K562 (cell line): ENCODE data around the gene ARL5C. TPM values are rescaled to one million over a fixed set of nuclear protein-coding genes. Genes with fewer than 3 reads are reported as not detected.
A peak's percentile ranks its signal among the peaks of the same experiment; 100 is the strongest.

Source experiments
- ARID2 ChIP-seq: fragments of 450-650 bp; IDR thresholded peaks from 2 replicates; pipeline ENCODE4 v1.6.1; 2017; ENCODE audit warnings: antibody characterized with exemption, mild to moderate bottlenecking
- BRCA1 ChIP-seq, 2 experiments: fragments of 450-650 bp in 1 of 2; sonication (generic) in 1 of 2; formaldehyde crosslinking in 1 of 2; IDR thresholded peaks; 2 replicates each; pipeline versions ENCODE4 v1.5.0 to v1.6.1; 2017 to 2020; ENCODE audit warnings: mild to moderate bottlenecking in 1 of 2, missing genetic modification reagents in 1 of 2
- BRD4 ChIP-seq: fragments of 200-600 bp; sonication (generic); IDR thresholded peaks from 2 replicates; pipeline ENCODE4 v1.6.1; 2017; ENCODE audit warnings: inconsistent platforms
- CBX1 ChIP-seq: sonication (generic); IDR thresholded peaks from 2 replicates; pipeline ENCODE4 v1.6.1; 2016; ENCODE audit warnings: antibody characterized with exemption, low read depth, mild to moderate bottlenecking
- ETS2 ChIP-seq: IDR thresholded peaks from 2 replicates; pipeline ENCODE4 v1.6.1; 2016; ENCODE audit warnings: borderline replicate concordance, missing genetic modification characterization, mild to moderate bottlenecking, moderate library complexity, missing compliant biosample characterization; ENCODE audit not compliant: poor library complexity, severe bottlenecking
- MYNN ChIP-seq, 2 experiments: sonication (generic); formaldehyde crosslinking in 1 of 2; IDR thresholded peaks; 2 replicates each; pipeline versions ENCODE4 v1.5.0 to v1.6.1; 2016 to 2020; ENCODE audit warnings: antibody characterized with exemption in 1 of 2, missing genetic modification reagents in 1 of 2
- NELFE ChIP-seq: IDR thresholded peaks from 2 replicates; pipeline ENCODE4 v1.6.1; 2011; ENCODE audit warnings: mild to moderate bottlenecking; ENCODE audit not compliant: insufficient read depth, insufficient read length
- PBX2 ChIP-seq, 2 experiments: IDR thresholded peaks in 1 of 2; conservative IDR thresholded peaks in 1 of 2; 2 replicates each; pipeline ENCODE4 v1.6.1; 2016; ENCODE audit warnings: low read depth in 2 of 2, mild to moderate bottlenecking in 1 of 2, missing compliant biosample characterization in 1 of 2, missing genetic modification characterization in 1 of 2, moderate library complexity in 1 of 2
- POLR2B ChIP-seq: fragments of 450-650 bp; IDR thresholded peaks from 2 replicates; pipeline ENCODE4 v1.6.1; 2018; ENCODE audit warnings: low read depth; ENCODE audit not compliant: partially characterized antibody
- PRMT5 ChIP-seq: sonication (generic); formaldehyde crosslinking; IDR thresholded peaks from 2 replicates; pipeline ENCODE4 v1.5.0; 2020; ENCODE audit warnings: missing genetic modification reagents
- RBM39 ChIP-seq: fragments of 200-400 bp; formaldehyde crosslinking; optimal IDR thresholded peaks from 2 replicates; pipeline ENCODE3; 2018; ENCODE audit warnings: low read depth, low read length
- RNF219 ChIP-seq: fragments of 250-450 bp; sonication (Bioruptor Pico); IDR thresholded peaks from 2 replicates; pipeline ENCODE4 v1.5.0; 2022; ENCODE audit warnings: mild to moderate bottlenecking
- STAG1 ChIP-seq: sonication (generic); formaldehyde crosslinking; IDR thresholded peaks from 2 replicates; pipeline ENCODE4 v1.5.0; 2020; ENCODE audit warnings: missing genetic modification reagents, borderline replicate concordance
- TAF15 ChIP-seq: fragments of 200-400 bp; formaldehyde crosslinking; IDR thresholded peaks from 2 replicates; pipeline ENCODE4 v1.6.1; 2017; ENCODE audit warnings: mild to moderate bottlenecking, low read depth, low read length, moderate library complexity
- U2AF1 ChIP-seq: fragments of 200-400 bp; formaldehyde crosslinking; optimal IDR thresholded peaks from 2 replicates; pipeline ENCODE3; 2017; ENCODE audit warnings: mild to moderate bottlenecking, low read depth, low read length, moderate library complexity
- WHSC1 ChIP-seq: IDR thresholded peaks from one replicate; pipeline ENCODE4 v1.6.1; 2012; ENCODE audit warnings: low read length, control low read depth, inconsistent platforms
- ZFP1 ChIP-seq: fragments of 450-650 bp; formaldehyde crosslinking; IDR thresholded peaks from 2 replicates; pipeline ENCODE4 v1.4.0; 2020; ENCODE audit warnings: mild to moderate bottlenecking, mixed read lengths
- ZNF224 ChIP-seq: sonication (generic); formaldehyde crosslinking; IDR thresholded peaks from 2 replicates; pipeline ENCODE4 v1.8.0; 2022; ENCODE audit warnings: mild to moderate bottlenecking, missing genetic modification reagents
- ZNF347 ChIP-seq: fragments of 450-650 bp; formaldehyde crosslinking; IDR thresholded peaks from 2 replicates; pipeline ENCODE4 v1.4.0; 2020; ENCODE audit warnings: low read depth, mild to moderate bottlenecking, moderate library complexity
- ZNF766 ChIP-seq: fragments of 200-800 bp; sonication (Bioruptor generic); conservative IDR thresholded peaks from 2 replicates; pipeline ENCODE4 v1.6.1; 2016; ENCODE audit warnings: missing genetic modification characterization, missing compliant biosample characterization
- polyA plus RNA-seq, 8 experiments: library from polyadenylated mRNA; depleted of rRNA in 4 of 8; stranded (reverse) in 5 of 8; unstranded in 3 of 8; fragments of >200 nt; fragmentation: Nextera tagmentation in 2 of 8; fragmentation: Illumina TruSeq in 1 of 8; extraction: Ambion mirVana in 2 of 8; extraction: Trizol in 1 of 8; gene quantifications; 2 replicates each; pipeline versions ENCODE4 v1.2.1 to v1.2.3, GENCODE V29; 2011 to 2014; ENCODE audit warnings: inconsistent platforms in 1 of 8, missing spikeins in 1 of 8
- total RNA-seq, 7 experiments: library from RNA; depleted of rRNA in 6 of 7; stranded (reverse); fragments of >200 nt in 6 of 7; fragmentation: Illumina TruSeq in 2 of 7; extraction: Trizol in 2 of 7; gene quantifications; 2 replicates each; pipeline versions ENCODE4 v1.2.1 to v1.2.3, GENCODE V29; 2011 to 2021; ENCODE audit warnings: low replicate concordance in 1 of 7
- TF ChIP-seq, protein P1 (sequence below): fragments of 250-450 bp; sonication (Bioruptor Pico); IDR thresholded peaks from 2 replicates; pipeline ENCODE4 v1.5.0; 2021
- TF ChIP-seq, protein P2 (sequence below), 2 experiments: fragments of 450-650 bp in 1 of 2; sonication (generic) in 1 of 2; formaldehyde crosslinking; conservative IDR thresholded peaks; 2 replicates each; pipeline versions ENCODE4 v1.4.0 to v1.8.1; 2020 to 2022; ENCODE audit warnings: mild to moderate bottlenecking in 1 of 2, missing genetic modification reagents in 1 of 2

The ARL5C gene
- total and polyA plus RNA-seq, 9 of the 15 experiments (the other 6 are each of a cell fraction or from before 2014, with no cell fraction given), result not detected

DNA sequence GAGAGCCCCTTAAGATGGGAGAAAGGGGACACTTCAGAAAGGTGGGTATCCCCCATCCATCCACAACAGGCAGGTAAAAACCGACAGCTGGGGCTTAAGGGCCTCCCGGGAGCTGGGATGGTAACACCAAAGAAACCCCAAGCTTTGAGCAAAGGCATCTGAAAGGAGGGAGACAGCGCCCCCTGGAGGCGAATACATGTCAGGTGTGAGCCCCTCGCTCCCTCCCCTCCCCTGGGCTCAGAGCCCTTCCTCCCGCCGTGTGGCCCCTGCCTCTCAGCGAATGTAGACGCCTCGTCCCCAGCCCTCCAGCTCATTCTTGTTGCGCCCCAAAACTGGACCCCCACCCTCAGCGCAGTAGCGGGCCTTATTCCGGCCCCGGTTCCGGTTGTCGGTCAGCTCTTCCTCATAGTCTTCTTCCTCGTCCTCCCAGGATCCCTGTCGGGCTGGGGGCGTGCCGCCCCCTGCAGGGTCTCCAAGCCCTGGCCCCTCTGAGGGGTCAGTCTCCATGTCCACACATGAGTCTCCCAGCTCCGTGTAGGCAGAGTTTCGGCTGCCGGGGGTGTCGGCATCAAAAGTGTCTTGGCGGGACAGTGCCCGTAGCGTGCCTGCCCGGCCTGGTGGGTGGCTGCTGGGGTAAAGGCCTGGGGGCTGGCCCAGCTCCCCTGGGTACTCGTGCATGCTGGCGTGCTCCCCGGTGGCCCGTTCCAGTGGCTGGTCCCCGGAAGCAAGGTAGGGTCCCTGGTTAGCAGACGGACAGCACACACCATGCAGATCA is 9.1 kb upstream of the ARL5C start (continued):
- TF ChIP-seq, protein P1, sequence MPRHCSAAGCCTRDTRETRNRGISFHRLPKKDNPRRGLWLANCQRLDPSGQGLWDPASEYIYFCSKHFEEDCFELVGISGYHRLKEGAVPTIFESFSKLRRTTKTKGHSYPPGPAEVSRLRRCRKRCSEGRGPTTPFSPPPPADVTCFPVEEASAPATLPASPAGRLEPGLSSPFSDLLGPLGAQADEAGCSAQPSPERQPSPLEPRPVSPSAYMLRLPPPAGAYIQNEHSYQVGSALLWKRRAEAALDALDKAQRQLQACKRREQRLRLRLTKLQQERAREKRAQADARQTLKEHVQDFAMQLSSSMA (CRISPR knock-in tag), result no peak
- TF ChIP-seq PRMT5 (CRISPR knock-in tag) (no peak), CBX1 (no peak), ZFP1 (CRISPR knock-in tag) (no peak), PBX2 (CRISPR knock-in tag; IDR thresholded peaks at IDR 0.05; ENCODE audit: low read depth) (no peak), PBX2 (tag; conservative IDR thresholded peaks at IDR 0.05; ENCODE audit: low read depth) (no peak), TAF15 (no peak), BRCA1 (IDR thresholded peaks at IDR 0.05) (no peak), BRCA1 (CRISPR knock-in tag; IDR thresholded peaks at IDR 0.05) (no peak), RNF219 (no peak), ZNF766 (CRISPR knock-in tag) (peak; percentile 83), STAG1 (CRISPR knock-in tag) (peak; percentile 57; the same call in 1 of the 2 replicates), U2AF1 (no peak), MYNN (IDR thresholded peaks at IDR 0.05) (no peak), MYNN (CRISPR knock-in tag; IDR thresholded peaks at IDR 0.05) (no peak), ARID2 (no peak), ZNF347 (no peak), POLR2B (no peak), ZNF224 (no peak), WHSC1 (no peak), NELFE (no peak), RBM39 (no peak), ETS2 (tag) (no peak), BRD4 (no peak)
- TF ChIP-seq, protein P2, sequence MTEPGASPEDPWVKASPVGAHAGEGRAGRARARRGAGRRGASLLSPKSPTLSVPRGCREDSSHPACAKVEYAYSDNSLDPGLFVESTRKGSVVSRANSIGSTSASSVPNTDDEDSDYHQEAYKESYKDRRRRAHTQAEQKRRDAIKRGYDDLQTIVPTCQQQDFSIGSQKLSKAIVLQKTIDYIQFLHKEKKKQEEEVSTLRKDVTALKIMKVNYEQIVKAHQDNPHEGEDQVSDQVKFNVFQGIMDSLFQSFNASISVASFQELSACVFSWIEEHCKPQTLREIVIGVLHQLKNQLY (CRISPR knock-in tag; conservative IDR thresholded peaks at IDR 0.05), result no peak
